H1 (cell line): ENCODE measurements around the gene RALY. TPM values are rescaled to one million over a fixed set of nuclear protein-coding genes. Genes with fewer than 3 reads are reported as not detected.

Experiments used
- CTCF ChIA-PET: fragments of 300-600 bp; sonication (Branson Sonifier 250); formaldehyde crosslinking; loops from one replicate; lab custom pipeline; 2021; ENCODE audit not compliant: partially characterized antibody; lab: Charles Lee
- POLR2A ChIA-PET: fragments of 300-600 bp; sonication (Branson Sonifier 250); formaldehyde crosslinking; loops from one replicate; lab custom pipeline; 2021; ENCODE audit warnings: inconsistent platforms; ENCODE audit not compliant: partially characterized antibody; lab: Charles Lee
- DNase-seq, 2 experiments: peaks; one replicate each; pipeline versions ENCODE4 v3.0.0 to v3.0.0-alpha.2; 2010 to 2022; ENCODE audit warnings: low spot score in 2 of 2, low read depth in 1 of 2, mixed read lengths in 1 of 2
- FAIRE-seq: peaks from 2 replicates; lab custom pipeline; 2011; peaks lifted over from hg19 to GRCh38; lab: Jason Lieb, UNC
- H2AFZ ChIP-seq: 2 replicates; pipeline ENCODE4 v1.8.1; 2012; ENCODE audit warnings: low read length, inconsistent platforms
- H2AK5ac ChIP-seq: 2 replicates; pipeline ENCODE4 v1.6.1; 2013; ENCODE audit warnings: low read depth, low read length
- H2BK120ac ChIP-seq: replicated peaks from 2 replicates; pipeline ENCODE3; 2013; ENCODE audit warnings: low read depth, low read length, inconsistent platforms
- H2BK12ac ChIP-seq: 2 replicates; pipeline ENCODE4 v1.6.1; 2013; ENCODE audit warnings: low read depth, low read length
- H2BK15ac ChIP-seq: 2 replicates; pipeline ENCODE4 v1.6.1; 2013; ENCODE audit warnings: low read length
- H2BK20ac ChIP-seq: 2 replicates; pipeline ENCODE4 v1.6.1; 2013; ENCODE audit warnings: low read length
- H2BK5ac ChIP-seq: 2 replicates; pipeline ENCODE4 v1.6.1; 2013; ENCODE audit warnings: low read depth, low read length
- H3K14ac ChIP-seq: 2 replicates; pipeline ENCODE4 v1.6.1; 2013; ENCODE audit warnings: inconsistent platforms; ENCODE audit not compliant: insufficient read length
- H3K18ac ChIP-seq: 2 replicates; pipeline ENCODE4 v1.6.1; 2013; ENCODE audit warnings: low read length; ENCODE audit errors: extremely low read depth
- H3K23ac ChIP-seq: 2 replicates; pipeline ENCODE4 v1.6.1; 2013; ENCODE audit warnings: inconsistent platforms; ENCODE audit not compliant: insufficient read length
- H3K23me2 ChIP-seq: 2 replicates; pipeline ENCODE4 v1.6.1; 2013; ENCODE audit warnings: low read depth, low read length
- H3K27ac ChIP-seq: 2 replicates; pipeline ENCODE4 v1.6.1; 2011; ENCODE audit warnings: low read depth, low read length, inconsistent platforms
- H3K27me3 ChIP-seq, 4 experiments: replicated peaks in 1 of 4; 1 replicate in 1 of 4; 2 replicates in 3 of 4; pipeline versions ENCODE4 v1.6.1 to v1.8.1; 2011 to 2013; ENCODE audit warnings: low read length in 3 of 4, mild to moderate bottlenecking in 3 of 4, inconsistent platforms in 2 of 4, mixed read lengths in 2 of 4, moderate library complexity in 1 of 4; ENCODE audit not compliant: control insufficient read depth in 3 of 4, insufficient read depth in 3 of 4; ENCODE audit errors: extremely low read depth in 1 of 4
- H3K36me3 ChIP-seq, 4 experiments: 2 replicates each; pipeline versions ENCODE4 v1.6.1 to v1.8.1; 2011 to 2013; ENCODE audit warnings: mild to moderate bottlenecking in 4 of 4, low read length in 3 of 4, moderate library complexity in 2 of 4, control low read depth in 1 of 4, inconsistent platforms in 1 of 4; ENCODE audit not compliant: insufficient read depth in 4 of 4, control insufficient read depth in 2 of 4
- H3K4ac ChIP-seq: replicated peaks from 2 replicates; pipeline ENCODE3; 2013; ENCODE audit warnings: low read length, low read depth, mixed read lengths, inconsistent platforms; ENCODE audit not compliant: insufficient read length
- H3K4me1 ChIP-seq, 4 experiments: replicated peaks in 1 of 4; 1 replicate in 1 of 4; 2 replicates in 3 of 4; pipeline versions ENCODE4 v1.6.1 to v1.8.1; 2011 to 2013; ENCODE audit warnings: low read length in 3 of 4, inconsistent platforms in 2 of 4, mixed read lengths in 1 of 4; ENCODE audit not compliant: insufficient read depth in 4 of 4, control insufficient read depth in 3 of 4
- H3K4me2 ChIP-seq, 2 experiments: 2 replicates each; pipeline versions ENCODE4 v1.6.1 to v1.8.1; 2011 to 2013; ENCODE audit warnings: low read depth in 2 of 2, low read length in 2 of 2, control low read depth in 1 of 2, inconsistent platforms in 1 of 2, mild to moderate bottlenecking in 1 of 2; ENCODE audit not compliant: insufficient read depth in 1 of 2
- H3K4me3 ChIP-seq, 4 experiments: fragments of 200-600, 300-600 bp in 1 of 4; sonication (generic), shearing (Covaris generic), sonication (Bioruptor Twin) in 1 of 4; 2 replicates each; pipeline versions ENCODE4 v1.5.1 to v1.8.1; 2011 to 2016; ENCODE audit warnings: low read length in 4 of 4, low read depth in 3 of 4, control low read depth in 2 of 4, inconsistent platforms in 2 of 4, mild to moderate bottlenecking in 2 of 4, mixed read lengths in 1 of 4, moderate library complexity in 1 of 4; ENCODE audit not compliant: insufficient read depth in 2 of 4; ENCODE audit errors: extremely low read depth in 1 of 4
- H3K56ac ChIP-seq: replicated peaks from 2 replicates; pipeline ENCODE3; 2013; ENCODE audit warnings: low read depth, mild to moderate bottlenecking, mixed read lengths, low read length, inconsistent platforms; ENCODE audit not compliant: insufficient read length
- H3K79me1 ChIP-seq: 2 replicates; pipeline ENCODE4 v1.6.1; 2013; ENCODE audit warnings: low read depth, low read length, control low read depth
- H3K79me2 ChIP-seq, 2 experiments: 2 replicates each; pipeline versions ENCODE4 v1.6.1 to v1.8.1; 2012 to 2013; ENCODE audit warnings: low read length in 2 of 2, mild to moderate bottlenecking in 2 of 2, inconsistent platforms in 1 of 2; ENCODE audit not compliant: insufficient read depth in 2 of 2, control insufficient read depth in 1 of 2
- H3K9ac ChIP-seq, 4 experiments: replicated peaks in 1 of 4; 1 replicate in 1 of 4; 2 replicates in 3 of 4; pipeline versions ENCODE4 v1.6.1 to v1.8.1; 2011 to 2013; ENCODE audit warnings: low read depth in 3 of 4, low read length in 3 of 4, control low read depth in 2 of 4, mild to moderate bottlenecking in 2 of 4, moderate library complexity in 2 of 4, inconsistent platforms in 1 of 4; ENCODE audit errors: extremely low read depth in 1 of 4
- H3K9me3 ChIP-seq, 2 experiments: 2 replicates each; pipeline versions ENCODE4 v1.6.1 to v1.8.1; 2012 to 2013; ENCODE audit warnings: mild to moderate bottlenecking in 2 of 2, moderate library complexity in 2 of 2, control low read depth in 1 of 2, inconsistent platforms in 1 of 2, low read depth in 1 of 2, low read length in 1 of 2, mixed read lengths in 1 of 2; ENCODE audit not compliant: insufficient read depth in 2 of 2
- H4K20me1 ChIP-seq, 2 experiments: replicated peaks in 1 of 2; 2 replicates each; pipeline versions ENCODE3 to v1.8.1; 2011 to 2013; ENCODE audit warnings: inconsistent platforms in 2 of 2, low read length in 2 of 2, mild to moderate bottlenecking in 1 of 2; ENCODE audit not compliant: insufficient read depth in 2 of 2, control insufficient read depth in 1 of 2
- H4K5ac ChIP-seq: 2 replicates; pipeline ENCODE4 v1.6.1; 2013; ENCODE audit warnings: low read length, low read depth, mixed read lengths, inconsistent platforms; ENCODE audit not compliant: insufficient read length
- H4K8ac ChIP-seq: 2 replicates; pipeline ENCODE4 v1.8.0; 2013; ENCODE audit warnings: mild to moderate bottlenecking, moderate library complexity, low read length, inconsistent platforms; ENCODE audit not compliant: insufficient read depth; ENCODE audit errors: extremely low read depth
- H4K91ac ChIP-seq: replicated peaks from 2 replicates; pipeline ENCODE3; 2013; ENCODE audit warnings: low read length, mixed read lengths, inconsistent platforms; ENCODE audit not compliant: insufficient read length
- ASH2L ChIP-seq: fragments of 200-600, 300-600 bp; sonication (generic); IDR thresholded peaks from one replicate; pipeline ENCODE4 v1.7.1; 2017; ENCODE audit warnings: low read length
- CHD1 ChIP-seq: IDR thresholded peaks from 2 replicates; pipeline ENCODE4 v1.6.1; 2012; ENCODE audit warnings: low read depth, low read length, improper control_type of control experiment
- GTF2F1 ChIP-seq: IDR thresholded peaks from 2 replicates; pipeline ENCODE4 v1.6.1; 2012; ENCODE audit warnings: low read depth, low read length, improper control_type of control experiment, borderline replicate concordance
- HDAC2 ChIP-seq, 2 experiments: fragments of 300-600 bp in 1 of 2; sonication (generic) in 1 of 2; IDR thresholded peaks; 2 replicates each; pipeline ENCODE4 v1.6.1; 2011 to 2012; ENCODE audit warnings: low read depth in 2 of 2, low read length in 2 of 2, mild to moderate bottlenecking in 2 of 2, moderate library complexity in 2 of 2, borderline replicate concordance in 1 of 2, inconsistent platforms in 1 of 2
- KDM1A ChIP-seq: fragments of 200-600, 300-600 bp; sonication (generic); IDR thresholded peaks from 2 replicates; pipeline ENCODE4 v1.7.1; 2016; ENCODE audit warnings: mild to moderate bottlenecking, low read length, borderline replicate concordance
- MAFK ChIP-seq: IDR thresholded peaks from 2 replicates; pipeline ENCODE4 v1.6.1; 2012; ENCODE audit warnings: low read depth, mild to moderate bottlenecking, improper control_type of control experiment, low read length
- RBBP5 ChIP-seq: IDR thresholded peaks from 2 replicates; pipeline ENCODE4 v1.7.1; 2012; ENCODE audit warnings: low read depth, mild to moderate bottlenecking, inconsistent platforms, low read length, moderate library complexity, borderline replicate concordance
- SRF ChIP-seq: IDR thresholded peaks from 2 replicates; pipeline ENCODE4 v1.6.1; 2011; ENCODE audit warnings: mild to moderate bottlenecking, low read depth, low read length, moderate library complexity
- YY1 ChIP-seq: IDR thresholded peaks from 2 replicates; pipeline ENCODE4 v1.6.1; 2011; ENCODE audit warnings: low read depth, mild to moderate bottlenecking, low read length
- WGBS, 2 experiments: shearing (Covaris generic) in 1 of 2; methylation state at CpG; one replicate each; pipeline versions ENCODE4 v1.1.6 to v1.1.7; 2013 to 2015; ENCODE audit warnings: low lambda C conversion rate in 2 of 2, mixed read lengths in 2 of 2, inconsistent platforms in 1 of 2, low coverage in 1 of 2, missing lambda C conversion rate in 1 of 2; ENCODE audit not compliant: insufficient replicate concordance in 2 of 2, insufficient coverage in 1 of 2, insufficient read length in 1 of 2; ENCODE audit errors: extremely low coverage in 1 of 2, missing lambda C conversion rate in 1 of 2; 5-methylcytosine and 5-hydroxymethylcytosine counted together
- polyA plus RNA-seq, 7 experiments: library from polyadenylated mRNA; depleted of rRNA in 3 of 7; stranded (reverse) in 5 of 7; unstranded in 2 of 7; fragments of >200 nt in 5 of 7; fragments of 200-250 nt in 2 of 7; gene quantifications; 1 replicate in 5 of 7; 2 replicates in 1 of 7; 4 replicates in 1 of 7; pipeline versions ENCODE4 v1.2.1 to v1.2.3, GENCODE V29; 2011 to 2013; ENCODE audit warnings: missing spikeins in 2 of 7, mixed read lengths in 2 of 7
- total RNA-seq: library from RNA; stranded (reverse); fragmentation: NEBNext Ultra II Directional; extraction: Animal tissue kit (Norgen Biotek cat#: 25700); gene quantifications from 2 replicates; pipeline ENCODE4 v1.2.1, GENCODE V29; 2021
- TF ChIP-seq, protein P1 (sequence below): IDR thresholded peaks from 2 replicates; pipeline ENCODE4 v1.6.1; 2011; ENCODE audit warnings: low read depth, mild to moderate bottlenecking, low read length; ENCODE audit not compliant: insufficient read depth
- TF ChIP-seq, protein P2 (sequence below), 3 experiments: IDR thresholded peaks; 1 replicate in 2 of 3; 2 replicates in 1 of 3; pipeline versions ENCODE4 v1.5.1 to v1.6.1; 2011; ENCODE audit warnings: low read length in 3 of 3, mild to moderate bottlenecking in 3 of 3, inconsistent platforms in 2 of 3, low read depth in 1 of 3, moderate library complexity in 1 of 3; ENCODE audit not compliant: insufficient read depth in 1 of 3; ENCODE audit errors: control extremely low read depth in 1 of 3

Gene RALY
- total and polyA plus RNA-seq, 2 of the 8 experiments (the other 6 are each of a cell fraction or from before 2014, with no cell fraction given) = 133 to 148 TPM

DNA sequence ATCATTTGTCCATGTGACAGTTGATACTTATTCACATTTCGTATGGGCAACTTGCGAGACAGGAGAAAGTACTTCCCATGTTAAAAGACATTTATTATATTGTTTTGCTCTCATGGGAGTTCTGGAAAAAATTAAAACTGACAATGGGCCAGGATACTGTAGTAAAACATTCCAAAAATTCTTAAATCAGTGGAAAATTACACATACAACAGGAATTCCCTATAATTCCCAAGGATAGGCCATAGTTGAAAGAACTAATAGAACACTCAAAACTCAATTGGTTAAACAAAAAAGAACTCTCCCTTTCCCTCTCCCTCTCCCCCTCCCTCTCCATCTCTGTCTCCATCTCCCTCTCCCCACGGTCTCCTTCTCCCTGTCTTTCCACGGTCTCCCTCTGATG is 137.8 kb downstream of the RALY start:
- Histone ChIP-seq H3K18ac (no peak overlapping the region), H2BK12ac (no peak overlapping the region), H3K14ac (no peak overlapping the region), H3K79me2 (no peaks in the 10 kb centered on the region), H3K9me3 (peaks cover 0 to 13% of the 10 kb centered on the region in 2 experiments; a peak in 1 of 4 replicates), H3K4me2 (no peak overlapping the region), H3K4ac (no peak overlapping the region), H4K91ac (no peak overlapping the region), H3K56ac (no peak overlapping the region), H2AFZ (no peak overlapping the region), H2BK15ac (no peak overlapping the region), H4K20me1 (no peaks in the 10 kb centered on the region), H4K5ac (no peak overlapping the region), H2AK5ac (no peak overlapping the region), H3K4me3 (no peak overlapping the region), H2BK20ac (no peak overlapping the region), H3K27me3 (no peaks in the 10 kb centered on the region; a peak in 1 of 7 replicates), H3K36me3 (no peaks in the 10 kb centered on the region; a peak in 1 of 8 replicates), H2BK120ac (no peak overlapping the region), H3K79me1 (no peaks in the 10 kb centered on the region), H3K4me1 (no peaks in the 10 kb centered on the region), H3K27ac (no peak overlapping the region), H3K9ac (no peak overlapping the region), H3K23ac (no peak overlapping the region), H2BK5ac (no peak overlapping the region), H4K8ac (no peak overlapping the region), H3K23me2 (no peaks in the 10 kb centered on the region)
- ChIA-PET POLR2A (interaction anchor here (1.1 kb wide), 1 partner anchor 20 kb away, joined by 4 read pairs; the partner anchor contains the start of gene EIF2S2), CTCF (interaction anchor here (1.1 kb wide), 1 partner anchor 30 kb away, joined by 4 read pairs; no protein-coding TSS in a partner anchor)
- FAIRE-seq (no peak), DNase-seq (no peak)
- 81% methylated on average over 4 of the region's 4 CpGs; no CpG with 5 or more reads in 1 of the 2 experiments for WGBS, 2 experiments
- TF ChIP-seq MAFK (no peak), GTF2F1 (no peak), CHD1 (no peak), SRF (no peak), ASH2L (no peak), RBBP5 (no peak), KDM1A (no peak), YY1 (no peak), HDAC2 (IDR thresholded peaks at IDR 0.05; ENCODE audit: borderline replicate concordance in 1 of 2, low read depth in 2 of 2, low read length in 2 of 2) (no peak)
- TF ChIP-seq, protein P1, sequence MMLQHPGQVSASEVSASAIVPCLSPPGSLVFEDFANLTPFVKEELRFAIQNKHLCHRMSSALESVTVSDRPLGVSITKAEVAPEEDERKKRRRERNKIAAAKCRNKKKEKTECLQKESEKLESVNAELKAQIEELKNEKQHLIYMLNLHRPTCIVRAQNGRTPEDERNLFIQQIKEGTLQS = no peak
- TF ChIP-seq, protein P2, sequence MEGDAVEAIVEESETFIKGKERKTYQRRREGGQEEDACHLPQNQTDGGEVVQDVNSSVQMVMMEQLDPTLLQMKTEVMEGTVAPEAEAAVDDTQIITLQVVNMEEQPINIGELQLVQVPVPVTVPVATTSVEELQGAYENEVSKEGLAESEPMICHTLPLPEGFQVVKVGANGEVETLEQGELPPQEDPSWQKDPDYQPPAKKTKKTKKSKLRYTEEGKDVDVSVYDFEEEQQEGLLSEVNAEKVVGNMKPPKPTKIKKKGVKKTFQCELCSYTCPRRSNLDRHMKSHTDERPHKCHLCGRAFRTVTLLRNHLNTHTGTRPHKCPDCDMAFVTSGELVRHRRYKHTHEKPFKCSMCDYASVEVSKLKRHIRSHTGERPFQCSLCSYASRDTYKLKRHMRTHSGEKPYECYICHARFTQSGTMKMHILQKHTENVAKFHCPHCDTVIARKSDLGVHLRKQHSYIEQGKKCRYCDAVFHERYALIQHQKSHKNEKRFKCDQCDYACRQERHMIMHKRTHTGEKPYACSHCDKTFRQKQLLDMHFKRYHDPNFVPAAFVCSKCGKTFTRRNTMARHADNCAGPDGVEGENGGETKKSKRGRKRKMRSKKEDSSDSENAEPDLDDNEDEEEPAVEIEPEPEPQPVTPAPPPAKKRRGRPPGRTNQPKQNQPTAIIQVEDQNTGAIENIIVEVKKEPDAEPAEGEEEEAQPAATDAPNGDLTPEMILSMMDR (IDR thresholded peaks at IDR 0.05; ENCODE audit: control extremely low read depth in 1 of 3, insufficient read depth in 1 of 3, low read depth in 1 of 3, low read length in 3 of 3) = no peak
